Measurements from ENCODE around the gene CCDC182.

GRCh38 chr17:57733085-57733484 lies 12.0 kb downstream of the CCDC182 start:
- TF ChIP-seq POLR2A (IDR thresholded peaks at IDR 0.05) (no peak), CTCF (IDR thresholded peaks at IDR 0.05) (no peak), EP300 (IDR thresholded peaks at IDR 0.05) (no peak), POLR2AphosphoS5 (IDR thresholded peaks at IDR 0.05) (no peak)

Measured in sigmoid colon (tissue), 4 donors.